RWPE2 (cell line): ENCODE data around the gene AMBP.

Experiments used
- ATAC-seq: fragments of 200-7000 bp; cut with Tn5 transposase; 3 replicates; pipeline ENCODE4 v1.9.1; 2021; ENCODE audit warnings: low read depth
- DNase-seq: peaks from one replicate; pipeline ENCODE4 v3.0.0-alpha.2; 2020; ENCODE audit warnings: low spot score
- H3K27ac ChIP-seq: fragments of 450-650 bp; 2 replicates; pipeline ENCODE4 v1.5.1; 2017; ENCODE audit warnings: mild to moderate bottlenecking; ENCODE audit not compliant: poor library complexity, severe bottlenecking
- H3K27me3 ChIP-seq: fragments of 250-450 bp; sonication (Bioruptor Pico); 2 replicates; pipeline ENCODE4 v1.5.1; 2021; ENCODE audit warnings: mild to moderate bottlenecking, moderate library complexity; ENCODE audit not compliant: insufficient read depth, poor library complexity, severe bottlenecking
- H3K36me3 ChIP-seq: fragments of 250-450 bp; sonication (Bioruptor Pico); 2 replicates; pipeline ENCODE4 v1.5.1; 2020; ENCODE audit warnings: low read depth, mild to moderate bottlenecking, moderate library complexity
- H3K4me1 ChIP-seq: fragments of 250-450 bp; sonication (Bioruptor Pico); 2 replicates; pipeline ENCODE4 v1.5.1; 2021; ENCODE audit warnings: mild to moderate bottlenecking, moderate library complexity; ENCODE audit not compliant: insufficient read depth, poor library complexity, severe bottlenecking
- H3K4me3 ChIP-seq: fragments of 250-450 bp; sonication (Bioruptor Pico); 2 replicates; pipeline ENCODE4 v1.5.1; 2021; ENCODE audit warnings: mild to moderate bottlenecking, moderate library complexity; ENCODE audit not compliant: severe bottlenecking
- H3K9me3 ChIP-seq: fragments of 250-450 bp; sonication (Bioruptor Pico); 2 replicates; pipeline ENCODE4 v1.5.1; 2021; ENCODE audit warnings: mild to moderate bottlenecking, moderate library complexity; ENCODE audit not compliant: severe bottlenecking
- TF ChIP-seq, protein P1 (sequence below): fragments of 450-650 bp; IDR thresholded peaks from one replicate; pipeline ENCODE4 v1.5.1; 2017; ENCODE audit warnings: mild to moderate bottlenecking, moderate library complexity; ENCODE audit not compliant: poor library complexity, severe bottlenecking

Gene AMBP

DNA sequence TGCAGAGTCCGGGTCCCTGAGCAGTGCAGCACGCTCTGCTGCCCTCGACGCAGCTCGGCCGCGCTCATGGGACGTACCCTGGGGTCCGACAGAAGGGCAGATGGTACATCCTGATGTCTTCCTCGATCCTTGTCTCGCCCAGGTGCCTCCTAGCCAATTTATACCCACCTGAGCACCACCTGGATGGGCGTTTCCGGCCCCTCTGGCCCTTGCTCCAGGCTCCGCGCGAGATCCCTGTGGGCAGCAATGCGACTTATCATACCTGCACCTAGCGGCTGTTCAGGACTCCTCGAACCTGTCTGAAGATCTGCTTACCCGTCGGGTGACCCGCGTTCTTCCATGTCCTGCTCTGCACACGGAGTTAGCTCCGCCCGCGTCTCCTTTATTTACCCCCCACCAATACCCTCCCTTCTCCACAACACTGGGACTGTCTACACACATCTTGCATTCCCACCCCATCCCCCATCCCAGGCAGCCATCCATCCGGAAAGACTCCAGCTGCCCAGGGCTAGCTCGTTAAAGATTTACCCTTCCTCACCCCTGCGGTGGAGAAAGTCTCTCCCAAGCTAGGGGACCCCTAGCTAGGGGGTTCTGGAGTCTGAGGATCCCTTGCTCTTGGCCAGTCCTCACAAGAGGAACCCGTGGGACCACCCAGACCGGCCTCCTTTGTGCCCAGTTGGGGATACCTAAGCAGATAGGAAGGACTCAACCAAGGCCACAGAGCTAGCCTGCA is 21.0 kb upstream of the AMBP start, which contains the start of gene KIF12:
Gene KIF12 (minus strand): TSS at position 357 of the 733 bp plus-strand sequence. CDS start 16 bp downstream, at position 341.
- Histone ChIP-seq H3K27me3 (no peaks in the 10 kb centered on the region), H3K4me1 (no peaks in the 10 kb centered on the region)

GRCh38 chr9:114098021-114098935 is 20.2 kb upstream of the AMBP start:
- no peak overlapping the region for H3K27ac ChIP-seq
- peak overlapping the region; percentile 53 for H3K4me3 ChIP-seq
- H3K4me1 ChIP-seq = no peaks in the 10 kb centered on the region
- H3K9me3 ChIP-seq = no peaks in the 10 kb centered on the region
- TF ChIP-seq, protein P1, sequence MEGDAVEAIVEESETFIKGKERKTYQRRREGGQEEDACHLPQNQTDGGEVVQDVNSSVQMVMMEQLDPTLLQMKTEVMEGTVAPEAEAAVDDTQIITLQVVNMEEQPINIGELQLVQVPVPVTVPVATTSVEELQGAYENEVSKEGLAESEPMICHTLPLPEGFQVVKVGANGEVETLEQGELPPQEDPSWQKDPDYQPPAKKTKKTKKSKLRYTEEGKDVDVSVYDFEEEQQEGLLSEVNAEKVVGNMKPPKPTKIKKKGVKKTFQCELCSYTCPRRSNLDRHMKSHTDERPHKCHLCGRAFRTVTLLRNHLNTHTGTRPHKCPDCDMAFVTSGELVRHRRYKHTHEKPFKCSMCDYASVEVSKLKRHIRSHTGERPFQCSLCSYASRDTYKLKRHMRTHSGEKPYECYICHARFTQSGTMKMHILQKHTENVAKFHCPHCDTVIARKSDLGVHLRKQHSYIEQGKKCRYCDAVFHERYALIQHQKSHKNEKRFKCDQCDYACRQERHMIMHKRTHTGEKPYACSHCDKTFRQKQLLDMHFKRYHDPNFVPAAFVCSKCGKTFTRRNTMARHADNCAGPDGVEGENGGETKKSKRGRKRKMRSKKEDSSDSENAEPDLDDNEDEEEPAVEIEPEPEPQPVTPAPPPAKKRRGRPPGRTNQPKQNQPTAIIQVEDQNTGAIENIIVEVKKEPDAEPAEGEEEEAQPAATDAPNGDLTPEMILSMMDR = no peak
- DNase-seq (no peak), ATAC-seq (peak; percentile 77)
- H3K36me3 ChIP-seq = no peaks in the 10 kb centered on the region
- no peaks in the 10 kb centered on the region for H3K27me3 ChIP-seq

More for the DNA sequence above, 21.0 kb upstream of the AMBP start, which contains the start of gene KIF12:
- no peak for DNase-seq
- Histone ChIP-seq H3K4me3 (peak within 1 kb of the TSS; percentile 53), H3K27ac (no peak within 1 kb of the TSS), H3K9me3 (no peaks in the 10 kb centered on the region), H3K36me3 (no peaks in the 10 kb centered on the region)
- no peak for ATAC-seq
- TF ChIP-seq, protein P1 = no peak

DNA sequence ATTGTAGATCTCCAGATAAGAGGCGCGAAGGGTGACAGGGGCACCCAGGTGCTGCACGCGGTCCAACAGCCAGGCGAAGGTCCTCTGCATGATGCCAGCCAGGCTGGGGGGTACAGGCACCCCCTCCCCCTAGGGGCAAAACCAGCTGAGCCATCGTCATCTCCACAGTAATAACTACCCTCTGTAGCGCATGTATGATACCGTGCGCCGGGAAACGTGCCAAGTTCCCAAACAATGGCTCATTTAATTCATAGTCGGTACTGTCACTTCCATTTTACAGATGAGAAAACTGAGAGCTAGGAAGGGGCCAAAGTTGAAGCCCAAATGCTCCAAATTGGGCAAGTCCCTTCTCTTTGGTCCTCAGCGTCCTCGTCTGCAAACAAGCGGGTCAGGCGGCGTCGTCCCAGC is 19.5 kb upstream of the AMBP start:
- no peak overlapping the region for H3K27ac ChIP-seq

DNA sequence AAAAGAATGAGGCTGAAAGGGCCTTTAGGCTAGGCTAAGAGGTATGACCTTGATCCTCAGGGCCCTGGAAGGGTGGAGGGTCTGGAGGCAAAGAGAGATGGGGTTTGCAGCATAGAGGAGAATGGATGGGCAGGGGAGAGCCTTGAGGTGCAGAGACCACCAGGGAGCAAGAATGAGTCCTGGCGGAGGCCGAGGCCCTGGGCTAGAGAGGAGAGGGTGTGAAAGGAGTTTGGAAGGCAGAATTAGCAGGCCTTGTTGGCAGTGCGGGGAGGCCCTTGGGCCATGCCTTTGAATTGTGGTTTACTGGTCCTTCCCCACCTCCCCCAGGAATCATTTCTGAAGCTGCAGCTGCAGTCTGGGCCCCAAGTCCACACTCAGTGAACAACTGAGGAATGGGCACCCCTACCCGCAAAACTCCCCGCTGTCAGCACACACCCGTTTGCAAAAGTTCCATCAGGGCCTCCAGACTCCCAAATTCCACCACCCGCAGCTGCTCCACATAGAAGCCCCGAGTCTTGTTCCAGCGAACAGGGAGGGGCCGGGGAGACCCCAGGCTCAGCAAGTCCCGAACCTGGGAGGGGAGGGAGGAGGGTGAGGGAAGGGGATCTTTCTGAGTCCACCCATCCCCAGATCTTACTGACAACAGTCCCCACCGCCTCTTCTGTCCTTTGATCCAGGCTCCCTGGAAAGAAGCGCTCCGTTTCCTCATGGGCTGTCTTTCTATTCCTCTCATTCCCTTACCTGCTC is 18.9 kb upstream of the AMBP start:
- no peak for ATAC-seq
- TF ChIP-seq, protein P1 = no peak
- no peaks in the 10 kb centered on the region for H3K4me1 ChIP-seq
- H3K27ac ChIP-seq = no peak overlapping the region
- H3K36me3 ChIP-seq = no peaks in the 10 kb centered on the region
- no peak overlapping the region for H3K4me3 ChIP-seq
- no peaks in the 10 kb centered on the region for H3K9me3 ChIP-seq
- DNase-seq = no peak
- H3K27me3 ChIP-seq = no peaks in the 10 kb centered on the region

More for the DNA sequence above, 19.5 kb upstream of the AMBP start:
- Histone ChIP-seq H3K36me3 (no peaks in the 10 kb centered on the region), H3K27me3 (no peaks in the 10 kb centered on the region), H3K9me3 (no peaks in the 10 kb centered on the region), H3K4me3 (peak overlapping the region; percentile 53), H3K4me1 (no peaks in the 10 kb centered on the region)
- DNase-seq (no peak), ATAC-seq (no peak)
- TF ChIP-seq, protein P1 = no peak
